ENCODE data around the gene PPCDC.

PPCDC gene

DNA sequence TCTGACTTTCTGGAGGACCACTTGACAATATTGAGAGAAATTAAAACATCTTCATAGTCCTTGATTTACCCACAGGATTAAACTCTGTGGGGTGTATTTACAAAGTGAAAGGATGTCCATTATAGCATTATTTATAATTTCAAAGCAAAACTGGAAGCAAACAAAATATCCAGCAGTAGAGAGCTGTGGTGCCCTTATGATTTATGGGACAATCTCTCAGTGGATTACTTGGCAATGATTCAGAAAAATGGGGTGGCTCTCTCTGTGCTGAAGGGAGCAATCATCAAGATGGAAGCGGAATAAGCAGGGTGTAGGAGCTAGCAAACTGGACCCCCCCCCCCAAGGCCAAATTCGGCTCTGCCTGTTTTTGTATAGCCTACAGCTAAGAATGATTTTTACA, 9.0 kb downstream of the PPCDC start:
- no peak for DNase-seq (ENCODE audit: low spot score)
- Histone ChIP-seq H3K4me3 (no peak overlapping the region), H3K27ac (no peak overlapping the region)
- TF ChIP-seq, protein P1, sequence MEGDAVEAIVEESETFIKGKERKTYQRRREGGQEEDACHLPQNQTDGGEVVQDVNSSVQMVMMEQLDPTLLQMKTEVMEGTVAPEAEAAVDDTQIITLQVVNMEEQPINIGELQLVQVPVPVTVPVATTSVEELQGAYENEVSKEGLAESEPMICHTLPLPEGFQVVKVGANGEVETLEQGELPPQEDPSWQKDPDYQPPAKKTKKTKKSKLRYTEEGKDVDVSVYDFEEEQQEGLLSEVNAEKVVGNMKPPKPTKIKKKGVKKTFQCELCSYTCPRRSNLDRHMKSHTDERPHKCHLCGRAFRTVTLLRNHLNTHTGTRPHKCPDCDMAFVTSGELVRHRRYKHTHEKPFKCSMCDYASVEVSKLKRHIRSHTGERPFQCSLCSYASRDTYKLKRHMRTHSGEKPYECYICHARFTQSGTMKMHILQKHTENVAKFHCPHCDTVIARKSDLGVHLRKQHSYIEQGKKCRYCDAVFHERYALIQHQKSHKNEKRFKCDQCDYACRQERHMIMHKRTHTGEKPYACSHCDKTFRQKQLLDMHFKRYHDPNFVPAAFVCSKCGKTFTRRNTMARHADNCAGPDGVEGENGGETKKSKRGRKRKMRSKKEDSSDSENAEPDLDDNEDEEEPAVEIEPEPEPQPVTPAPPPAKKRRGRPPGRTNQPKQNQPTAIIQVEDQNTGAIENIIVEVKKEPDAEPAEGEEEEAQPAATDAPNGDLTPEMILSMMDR (IDR thresholded peaks at IDR 0.05) = no peak

DNA sequence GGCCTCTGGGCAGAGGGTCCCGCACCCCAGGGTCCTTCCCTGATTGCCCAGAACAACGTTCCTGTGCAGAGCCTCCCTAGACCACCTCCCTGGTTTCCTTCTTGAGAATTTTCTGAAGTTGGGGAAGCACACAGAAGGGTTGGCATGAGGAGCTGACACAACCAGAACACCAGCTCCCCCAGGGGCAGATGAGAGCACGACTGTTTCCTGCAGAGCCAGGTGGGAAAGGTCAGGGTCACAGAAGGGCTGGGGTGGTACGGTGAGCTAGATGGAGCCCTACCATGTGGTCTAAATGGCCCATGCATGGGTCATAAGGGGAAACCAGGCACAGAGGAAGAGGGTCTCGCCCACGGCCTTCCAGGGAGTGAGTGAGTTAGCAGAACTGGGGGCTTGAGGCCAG, 10.4 kb downstream of the PPCDC start:
- no peak overlapping the region for H3K4me3 ChIP-seq
- H3K27ac ChIP-seq = no peak overlapping the region
- no peak for DNase-seq (ENCODE audit: low spot score)
- TF ChIP-seq, protein P1 (IDR thresholded peaks at IDR 0.05) = no peak

DNA sequence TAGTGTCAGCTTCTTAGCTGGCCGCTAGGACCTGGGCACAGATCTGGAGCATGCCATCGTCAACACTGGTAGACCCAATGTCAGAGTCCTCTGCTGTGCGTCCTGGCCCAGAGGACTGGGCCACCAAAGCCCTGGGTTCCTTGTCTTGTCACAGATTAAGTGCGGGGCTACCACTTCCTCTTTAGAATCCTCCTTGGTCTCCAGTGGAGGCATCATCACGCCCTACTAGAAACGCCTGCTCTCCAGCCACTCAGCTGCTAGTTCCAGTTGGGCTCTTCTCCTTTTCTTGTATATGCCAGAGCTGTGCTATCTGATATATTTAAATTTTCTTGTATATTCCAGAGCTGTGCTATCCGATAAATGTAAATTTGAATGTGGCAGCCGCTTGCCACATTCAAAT, 11.2 kb downstream of the PPCDC start:
- H3K4me3 ChIP-seq = no peak overlapping the region
- TF ChIP-seq, protein P1 (IDR thresholded peaks at IDR 0.05) = no peak
- DNase-seq (ENCODE audit: low spot score) = no peak
- no peak overlapping the region for H3K27ac ChIP-seq

DNA sequence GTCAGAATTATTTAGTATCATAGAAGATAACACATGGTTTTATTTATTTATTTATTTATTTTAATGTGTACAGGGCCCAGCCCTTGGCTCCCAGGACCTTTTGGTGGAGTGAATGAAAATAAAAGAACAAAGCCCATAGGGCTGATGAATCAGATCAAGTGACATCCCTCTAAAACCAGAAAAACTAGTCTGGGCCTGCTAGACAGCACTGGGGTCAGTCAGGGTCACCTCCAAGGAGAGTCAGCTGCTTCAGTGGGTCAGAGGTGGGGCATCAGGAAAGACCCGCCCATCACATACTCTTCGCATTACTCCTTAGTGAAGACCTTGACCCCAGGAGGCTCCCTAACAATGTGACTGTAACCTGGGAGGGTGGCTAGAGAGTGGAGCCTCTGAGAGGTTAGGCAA, 12.8 kb downstream of the PPCDC start:
- Histone ChIP-seq H3K4me3 (no peak overlapping the region), H3K27ac (no peak overlapping the region)
- DNase-seq (ENCODE audit: low spot score) = no peak
- TF ChIP-seq, protein P1 (IDR thresholded peaks at IDR 0.05) = no peak

DNA sequence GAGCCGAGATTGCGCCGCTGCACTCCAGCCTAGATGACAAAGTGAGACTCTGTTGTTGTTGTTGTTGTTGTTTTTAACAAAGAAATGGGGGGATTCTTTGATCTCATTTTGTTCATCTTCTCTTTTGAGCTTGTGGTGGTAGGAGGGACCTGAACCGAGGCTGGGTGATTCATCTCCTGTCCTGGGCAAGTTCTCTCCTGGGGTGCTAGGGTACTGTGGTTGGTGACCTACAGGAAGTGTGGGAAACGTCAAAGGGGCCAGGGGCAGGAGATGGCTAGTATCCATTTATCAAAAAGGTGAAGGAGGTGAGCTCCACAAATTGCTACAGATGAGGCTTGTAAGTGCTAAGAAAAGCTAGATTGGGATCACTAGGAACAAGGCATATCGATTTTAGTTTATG, 14.3 kb downstream of the PPCDC start:
- no peak for DNase-seq (ENCODE audit: low spot score)
- Histone ChIP-seq H3K27ac (no peak overlapping the region), H3K4me3 (no peak overlapping the region)
- TF ChIP-seq, protein P1 (IDR thresholded peaks at IDR 0.05) = no peak

DNA sequence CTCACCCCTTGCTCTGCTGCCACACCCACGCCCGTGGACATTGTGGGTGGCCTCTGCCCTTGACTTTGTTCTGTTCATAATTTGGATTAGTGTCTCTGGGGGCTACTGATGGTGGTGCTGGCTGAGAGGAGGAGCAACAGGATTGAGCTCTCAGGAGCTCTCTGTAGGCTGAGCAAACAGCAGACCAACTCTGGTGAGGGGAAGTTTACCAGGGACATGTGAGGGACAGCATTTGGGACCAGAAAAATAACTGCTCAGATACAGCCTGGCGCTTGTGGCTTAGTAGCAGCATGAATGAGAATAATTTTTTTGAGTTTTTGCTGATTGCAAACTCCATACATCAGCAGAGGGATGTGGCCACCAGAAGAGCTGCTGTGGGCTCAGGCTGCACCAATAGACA, 14.8 kb downstream of the PPCDC start:
- TF ChIP-seq, protein P1 (IDR thresholded peaks at IDR 0.05) = no peak
- H3K4me3 ChIP-seq = no peak overlapping the region
- no peak for DNase-seq (ENCODE audit: low spot score)
- H3K27ac ChIP-seq = no peak overlapping the region

DNA sequence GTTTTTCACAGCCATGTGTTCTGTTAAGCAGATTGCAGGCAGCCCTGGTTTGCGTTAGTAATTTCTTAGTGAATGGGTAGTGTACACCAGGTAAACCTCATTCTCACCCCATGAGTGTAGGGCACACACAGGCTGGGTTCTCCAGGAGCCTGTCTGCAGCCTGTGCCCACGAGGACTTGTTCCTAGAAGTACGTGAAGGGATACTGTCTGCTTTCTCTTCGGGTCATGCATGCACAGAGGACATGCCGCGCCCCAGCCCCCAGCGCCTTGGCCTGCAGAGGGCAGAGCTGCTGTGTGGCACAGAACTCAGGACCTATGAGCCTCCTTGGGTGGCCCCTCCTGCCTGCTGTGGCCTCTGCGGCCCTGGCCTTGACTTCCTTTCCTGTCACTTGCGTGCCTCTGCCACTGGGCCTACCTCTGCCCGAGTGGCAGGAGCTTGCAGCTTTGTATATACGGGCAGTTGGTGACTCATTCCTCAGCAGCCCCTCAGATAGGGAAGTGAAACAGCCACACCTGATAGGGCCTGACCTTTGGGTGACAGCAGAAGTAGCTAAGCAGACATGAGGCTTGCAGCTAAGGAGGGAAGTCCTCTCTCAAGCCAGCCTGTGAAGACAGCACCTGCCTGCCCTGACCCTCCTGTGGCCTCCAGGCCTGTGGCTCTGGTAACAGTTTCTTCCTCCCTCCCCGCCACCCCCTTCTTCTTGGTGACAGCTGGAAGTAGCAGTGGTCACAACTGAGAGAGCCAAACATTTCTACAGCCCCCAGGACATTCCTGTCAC, 19.5 kb downstream of the PPCDC start:
- TF ChIP-seq, protein P1 (IDR thresholded peaks at IDR 0.05) = no peak
- Histone ChIP-seq H3K4me3 (peak overlapping the region; percentile 28), H3K27ac (peak overlapping the region; percentile 84 to 96)
- peak; percentile 90 for DNase-seq (ENCODE audit: low spot score)
